Skeletal muscle tissue (tissue), 4 donors: Measurements from ENCODE around the gene NUDT22. TPM values are rescaled to one million over a fixed set of nuclear protein-coding genes. Genes with fewer than 3 reads are reported as not detected.

Source experiments
- H3K27ac ChIP-seq: one replicate; pipeline ENCODE4 v1.7.0; 2013; ENCODE audit warnings: mild to moderate bottlenecking, low read depth, low read length, inconsistent platforms
- H3K27me3 ChIP-seq, 3 donors: one replicate each; pipeline ENCODE4 v1.7.0; 2013; ENCODE audit warnings: low read length in 3 of 3; ENCODE audit not compliant: control insufficient read depth in 3 of 3, insufficient read depth in 3 of 3
- H3K36me3 ChIP-seq, 3 donors: one replicate each; pipeline ENCODE4 v1.7.0; 2013; ENCODE audit warnings: low read length in 3 of 3; ENCODE audit not compliant: control insufficient read depth in 3 of 3, insufficient read depth in 3 of 3
- H3K4me1 ChIP-seq, 3 donors: one replicate each; pipeline ENCODE4 v1.7.0; 2013; ENCODE audit warnings: low read length in 3 of 3, mild to moderate bottlenecking in 3 of 3; ENCODE audit not compliant: control insufficient read depth in 3 of 3, insufficient read depth in 3 of 3
- H3K4me3 ChIP-seq, 3 donors: one replicate each; pipeline ENCODE4 v1.7.0; 2013; ENCODE audit warnings: low read length in 3 of 3
- H3K9ac ChIP-seq, 3 donors: one replicate each; pipeline ENCODE4 v1.7.0; 2013; ENCODE audit warnings: low read length in 3 of 3, mild to moderate bottlenecking in 3 of 3, moderate library complexity in 2 of 3, low read depth in 1 of 3
- H3K9me3 ChIP-seq, 3 donors: one replicate each; pipeline ENCODE4 v1.7.0; 2013; ENCODE audit warnings: low read length in 3 of 3; ENCODE audit not compliant: control insufficient read depth in 3 of 3
- total RNA-seq: library from RNA; depleted of rRNA; stranded (reverse); fragments of >200 nt; gene quantifications from one replicate; pipeline ENCODE4 v1.2.3, GENCODE V29; 2014
- donor health status: Osteomylitis.

The NUDT22 gene
- total RNA-seq, 1 donor from 2014 or later = 17.2 TPM

GRCh38 chr11:64239662-64240434 is 13.8 kb downstream of the NUDT22 start:
- no peaks in the 10 kb centered on the region for H3K9me3 ChIP-seq
- peaks cover 20 to 31% (median 31%) of the 10 kb centered on the region in 3 donors for H3K36me3 ChIP-seq
- H3K27ac ChIP-seq = peak overlapping the region; percentile 100
- H3K4me1 ChIP-seq = peaks cover 38 to 51% (median 46%) of the 10 kb centered on the region in 3 donors
- H3K27me3 ChIP-seq = no peaks in the 10 kb centered on the region
- H3K4me3 ChIP-seq = peak overlapping the region; percentile 72 to 97 (median 96)
- H3K9ac ChIP-seq = peak overlapping the region; percentile 99 to 100 (median 100)

GRCh38 chr11:64240435-64241240 is 14.6 kb downstream of the NUDT22 start, which contains the start of gene FKBP2:
FKBP2 (plus strand) TSS chr11:64241095; CDS start chr11:64242388, 1,293 bp downstream.
- H3K36me3 ChIP-seq = peaks cover 18 to 31% (median 31%) of the 10 kb centered on the region in 3 donors

GRCh38 chr11:64241241-64241490 is 15.1 kb downstream of the NUDT22 start:
- Histone ChIP-seq H3K4me1 (peaks cover 43 to 53% (median 50%) of the 10 kb centered on the region in 3 donors), H3K27me3 (no peaks in the 10 kb centered on the region), H3K9me3 (no peaks in the 10 kb centered on the region), H3K4me3 (peak overlapping the region; percentile 72 to 97 (median 80)), H3K27ac (peak overlapping the region; percentile 100), H3K36me3 (peaks cover 16 to 31% (median 26%) of the 10 kb centered on the region in 3 donors), H3K9ac (peak overlapping the region; percentile 77 to 100 (median 100))

More at GRCh38 chr11:64240435-64241240, 14.6 kb downstream of the NUDT22 start, which contains the start of gene FKBP2:
- Histone ChIP-seq H3K4me3 (peak within 1 kb of the TSS; percentile 72 to 97 (median 96)), H3K9me3 (no peaks in the 10 kb centered on the region), H3K9ac (peak within 1 kb of the TSS; percentile 99 to 100 (median 100)), H3K27ac (peak within 1 kb of the TSS; percentile 100), H3K4me1 (peaks cover 39 to 52% (median 48%) of the 10 kb centered on the region in 3 donors), H3K27me3 (no peaks in the 10 kb centered on the region)

DNA sequence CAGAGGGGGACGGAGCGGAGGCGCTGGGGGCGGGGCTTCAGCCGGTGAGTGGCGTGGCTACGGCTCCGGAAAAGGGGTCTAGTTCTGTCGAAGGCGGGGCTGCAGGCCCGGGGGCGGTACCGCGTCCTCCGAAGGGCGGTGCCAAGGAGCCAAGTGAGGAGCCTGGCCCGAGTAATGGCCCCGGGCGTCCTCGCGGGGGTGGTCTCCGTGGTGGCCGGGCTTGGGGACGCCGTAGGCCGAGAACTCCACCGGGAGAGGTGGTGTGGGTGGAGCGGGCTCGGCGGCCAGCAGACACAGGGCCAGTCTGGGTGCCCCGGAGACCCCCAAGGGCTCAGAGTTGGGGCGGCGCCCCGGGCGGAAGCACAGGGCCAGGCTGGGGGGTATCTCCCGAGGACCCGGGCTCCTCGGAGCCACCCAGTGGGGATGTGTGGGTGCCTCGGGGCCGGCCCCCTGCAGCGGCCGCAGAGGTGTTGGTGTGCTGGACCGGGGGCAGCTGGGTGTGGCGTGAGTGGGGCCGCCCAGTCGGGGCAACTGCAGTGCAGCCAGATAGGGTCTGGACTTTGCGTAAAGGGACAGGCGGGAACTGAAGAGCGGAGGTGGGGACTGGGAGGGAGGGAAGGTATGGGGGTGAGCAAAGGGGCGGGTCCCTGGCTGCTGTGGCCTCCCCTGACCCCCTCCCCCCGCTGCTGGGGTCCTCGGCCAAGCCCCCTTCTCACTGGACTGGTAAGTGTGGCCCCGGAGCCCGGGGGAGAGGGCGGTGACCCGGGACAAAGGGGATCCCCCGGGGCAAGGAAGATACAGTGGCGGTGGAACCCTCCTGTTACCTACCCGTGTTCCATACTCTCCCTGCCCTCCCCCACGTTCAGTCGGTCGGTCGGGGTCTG is 15.7 kb downstream of the NUDT22 start:
- Histone ChIP-seq H3K9me3 (no peaks in the 10 kb centered on the region), H3K9ac (peak overlapping the region; percentile 78 to 88 (median 88))

DNA sequence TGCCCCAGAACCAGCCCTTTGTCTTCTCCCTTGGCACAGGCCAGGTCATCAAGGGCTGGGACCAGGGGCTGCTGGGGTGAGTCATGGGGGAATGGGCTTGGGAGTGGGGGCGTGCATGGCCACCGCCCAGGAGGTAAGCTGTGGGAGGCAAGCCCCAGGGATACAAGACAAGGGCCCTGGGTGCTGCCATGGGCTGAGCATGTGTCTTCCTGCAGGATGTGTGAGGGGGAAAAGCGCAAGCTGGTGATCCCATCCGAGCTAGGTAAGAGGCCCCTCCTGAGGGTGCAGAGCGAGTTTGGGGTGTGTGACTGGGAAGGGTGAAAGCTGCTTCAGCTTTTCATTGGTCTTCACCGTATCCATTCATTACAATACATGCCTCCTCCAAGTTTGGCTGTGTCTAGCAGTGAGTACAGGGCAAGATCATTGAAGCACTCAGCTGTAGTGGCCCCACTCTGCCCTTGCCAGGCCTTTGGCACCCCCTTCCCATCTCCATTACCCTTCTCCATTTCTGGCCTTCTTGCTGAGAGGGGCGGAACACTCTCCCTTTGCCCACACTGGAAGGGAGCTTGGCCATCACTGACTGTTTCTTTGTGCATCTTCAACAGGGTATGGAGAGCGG is 17.3 kb downstream of the NUDT22 start:
- Histone ChIP-seq H3K9me3 (no peaks in the 10 kb centered on the region), H3K36me3 (peaks cover 11 to 17% (median 16%) of the 10 kb centered on the region in 3 donors), H3K4me3 (no peak overlapping the region), H3K27ac (peak overlapping the region; percentile 93), H3K4me1 (peaks cover 53 to 67% (median 60%) of the 10 kb centered on the region in 3 donors), H3K27me3 (no peaks in the 10 kb centered on the region), H3K9ac (peak overlapping the region in 1 of 3 donors; percentile 70)

More for the DNA sequence above, 15.7 kb downstream of the NUDT22 start:
- Histone ChIP-seq H3K36me3 (peaks cover 16 to 31% (median 26%) of the 10 kb centered on the region in 3 donors), H3K4me1 (peaks cover 43 to 53% (median 50%) of the 10 kb centered on the region in 3 donors), H3K27me3 (no peaks in the 10 kb centered on the region), H3K27ac (peak overlapping the region; percentile 100), H3K4me3 (peak overlapping the region; percentile 72 to 80 (median 76))

- Histone ChIP-seq H3K27ac (peak overlapping the region; percentile 93), H3K9ac (peak overlapping the region in 2 of 3 donors; percentile 23 to 70), H3K4me3 (no peak overlapping the region), H3K27me3 (no peaks in the 10 kb centered on the region), H3K36me3 (peaks cover 4 to 12% (median 9%) of the 10 kb centered on the region in 3 donors), H3K4me1 (peaks cover 53 to 67% (median 60%) of the 10 kb centered on the region in 3 donors), H3K9me3 (no peaks in the 10 kb centered on the region)
These were observed 18.0 kb downstream of the NUDT22 start for GRCh38 chr11:64244107-64244506.

DNA sequence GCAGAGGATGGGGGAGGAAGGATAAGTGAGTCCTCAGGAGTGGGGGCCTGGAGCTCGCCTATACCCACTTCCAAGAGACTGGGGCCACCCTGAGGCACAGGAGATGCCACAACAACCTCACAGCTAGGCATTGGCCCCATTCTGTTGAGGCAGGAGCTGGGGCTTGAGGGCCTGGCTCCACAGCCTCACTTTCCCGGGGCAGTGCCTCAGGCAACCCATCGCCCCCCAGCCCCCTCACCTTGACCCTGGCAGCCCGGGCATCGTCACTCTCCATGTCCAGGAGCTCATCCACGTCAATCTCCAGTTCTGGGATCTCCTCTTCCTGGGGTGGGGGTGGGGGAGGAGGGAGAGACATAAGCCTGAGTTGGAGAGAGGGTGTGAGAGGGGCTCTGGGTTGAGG is 18.9 kb downstream of the NUDT22 start:
- Histone ChIP-seq H3K4me1 (peaks cover 50 to 65% (median 56%) of the 10 kb centered on the region in 3 donors), H3K36me3 (peaks cover 4 to 12% (median 6%) of the 10 kb centered on the region in 3 donors), H3K27ac (peak overlapping the region; percentile 93), H3K9ac (peak overlapping the region; percentile 87 to 97 (median 95)), H3K9me3 (no peaks in the 10 kb centered on the region), H3K27me3 (no peaks in the 10 kb centered on the region), H3K4me3 (peak overlapping the region; percentile 88 to 96 (median 95))

DNA sequence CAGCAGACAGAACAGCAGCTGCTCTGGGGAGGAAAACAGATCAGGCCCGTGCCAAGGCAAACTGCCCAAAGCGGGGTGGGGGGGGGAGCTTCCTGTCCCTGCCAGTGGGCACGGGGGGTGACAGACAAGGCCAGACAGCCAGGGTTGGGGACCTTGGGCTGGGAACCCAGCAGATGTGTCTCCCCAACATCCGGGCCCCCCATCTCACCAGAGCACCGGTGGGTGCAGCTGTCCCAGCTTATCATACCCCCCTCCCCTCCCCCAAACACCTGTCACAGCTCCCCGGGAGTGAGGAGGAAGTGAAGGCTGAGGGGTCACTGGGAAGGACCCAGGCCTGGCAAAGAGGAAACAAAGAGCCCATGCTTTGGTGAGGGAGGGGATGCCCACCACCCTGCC is 19.3 kb downstream of the NUDT22 start:
- peaks cover 4 to 12% (median 6%) of the 10 kb centered on the region in 3 donors for H3K36me3 ChIP-seq
- peaks cover 45 to 62% (median 52%) of the 10 kb centered on the region in 3 donors for H3K4me1 ChIP-seq
- H3K9ac ChIP-seq = peak overlapping the region; percentile 87 to 97 (median 95)
- no peaks in the 10 kb centered on the region for H3K27me3 ChIP-seq
- H3K27ac ChIP-seq = peak overlapping the region; percentile 93
- H3K4me3 ChIP-seq = peak overlapping the region; percentile 88 to 96 (median 95)
- H3K9me3 ChIP-seq = no peaks in the 10 kb centered on the region
